HCT116 (cell line): Measurements from ENCODE around the gene SEPTIN5. TPM values are rescaled to one million over a fixed set of nuclear protein-coding genes. Genes with fewer than 3 reads are reported as not detected.

Experiments used
- ATAC-seq: fragments of 200-7000 bp; cut with Tn5 transposase; 2 replicates; pipeline ENCODE4 v1.9.1; 2020; ENCODE audit warnings: mild to moderate bottlenecking, moderate library complexity
- BruUV-seq: library from RNA; stranded (reverse); fragments of 400-500 nt; replicated peaks from 2 replicates; lab custom pipeline; 2021; lab: Mats Ljungman, UMichigan
- CTCF ChIA-PET: fragments of 300-600 bp; sonication (Branson Sonifier 250); formaldehyde crosslinking; loops from one replicate; lab custom pipeline; 2021; ENCODE audit warnings: antibody characterized with exemption; lab: Charles Lee
- POLR2A ChIA-PET: fragments of 300-600, 350-600 bp; sonication (Branson Sonifier 250); formaldehyde crosslinking; loops from one replicate; lab custom pipeline; 2021; ENCODE audit warnings: antibody characterized with exemption; lab: Charles Lee
- RAD21 ChIA-PET, 2 experiments: fragments of 300-600 bp; sonication (Branson Sonifier 250); formaldehyde crosslinking; loops; one replicate each; lab custom pipeline; 2023; ENCODE audit warnings: low total read pairs in 2 of 2; ENCODE audit not compliant: uncharacterized antibody in 2 of 2, unreplicated experiment in 2 of 2, low non-redundant PET in 1 of 2; lab: Charles Lee
- DNase-seq: peaks from one replicate; pipeline ENCODE4 v3.0.0-alpha.2; 2010; ENCODE audit warnings: low read depth, low spot score
- H2AFZ ChIP-seq: fragments of 200-600 bp; shearing (Covaris generic), sonication (generic); 2 replicates; pipeline ENCODE4 v1.6.1; 2017; ENCODE audit warnings: low read depth, mixed run types, mixed read lengths, antibody characterized with exemption, low read length; ENCODE audit not compliant: poor library complexity, severe bottlenecking
- H3K27ac ChIP-seq: 2 replicates; pipeline ENCODE4 v1.5.1; 2012; ENCODE audit warnings: low read depth, low read length
- H3K27me3 ChIP-seq: fragments of 200-600 bp; sonication (generic); 2 replicates; pipeline ENCODE4 v1.6.1; 2016; ENCODE audit warnings: mixed run types, low read length, mixed read lengths; ENCODE audit not compliant: insufficient read depth
- H3K36me3 ChIP-seq, 2 experiments: fragments of 200-500 bp in 1 of 2; fragments of 200-600 bp in 1 of 2; sonication (Bioruptor generic) in 1 of 2; sonication (generic) in 1 of 2; 2 replicates each; pipeline versions ENCODE4 v1.5.1 to v1.6.1; 2014 to 2016; ENCODE audit warnings: low read length in 2 of 2, inconsistent platforms in 1 of 2, mixed read lengths in 1 of 2, mixed run types in 1 of 2; ENCODE audit not compliant: insufficient read depth in 2 of 2, control insufficient read depth in 1 of 2
- H3K4me1 ChIP-seq, 2 experiments: fragments of 200-600 bp in 1 of 2; sonication (generic) in 1 of 2; 2 replicates each; pipeline versions ENCODE4 v1.5.1 to v1.6.1; 2012 to 2017; ENCODE audit warnings: low read length in 2 of 2, inconsistent platforms in 1 of 2, mild to moderate bottlenecking in 1 of 2, mixed read lengths in 1 of 2, mixed run types in 1 of 2, moderate library complexity in 1 of 2; ENCODE audit not compliant: insufficient read depth in 2 of 2, control insufficient read depth in 1 of 2
- H3K4me2 ChIP-seq: fragments of 200-600 bp; sonication (generic); 2 replicates; pipeline ENCODE4 v1.6.1; 2017; ENCODE audit warnings: mixed run types, low read length, mixed read lengths
- H3K4me3 ChIP-seq, 2 experiments: fragments of 200-600 bp in 1 of 2; sonication (generic) in 1 of 2; replicated peaks in 1 of 2; 2 replicates each; pipeline ENCODE4 v1.5.1; 2011 to 2016; ENCODE audit warnings: low read length in 2 of 2, control low read depth in 1 of 2, low read depth in 1 of 2, mild to moderate bottlenecking in 1 of 2, mixed read lengths in 1 of 2, mixed run types in 1 of 2
- H3K79me2 ChIP-seq: fragments of 200-600 bp; sonication (generic); 2 replicates; pipeline ENCODE4 v1.6.1; 2017; ENCODE audit warnings: mild to moderate bottlenecking, mixed run types, low read length, moderate library complexity, mixed read lengths; ENCODE audit not compliant: insufficient read depth
- H3K9ac ChIP-seq: fragments of 200-600 bp; sonication (generic); 2 replicates; pipeline ENCODE4 v1.6.1; 2016; ENCODE audit warnings: low read length, mixed read lengths
- H3K9me2 ChIP-seq: fragments of 200-600 bp; sonication (generic), shearing (Covaris generic); 2 replicates; pipeline ENCODE4 v1.6.1; 2017; ENCODE audit warnings: mixed run types, mild to moderate bottlenecking, moderate library complexity; ENCODE audit not compliant: insufficient read depth
- H3K9me3 ChIP-seq, 2 experiments: fragments of 200-500 bp in 1 of 2; fragments of 200-600 bp in 1 of 2; sonication (Bioruptor generic) in 1 of 2; sonication (generic) in 1 of 2; 2 replicates each; pipeline ENCODE4 v1.6.1; 2014 to 2017; ENCODE audit warnings: low read length in 2 of 2, mixed read lengths in 2 of 2, inconsistent platforms in 1 of 2, low read depth in 1 of 2, mild to moderate bottlenecking in 1 of 2, mixed run types in 1 of 2, moderate library complexity in 1 of 2; ENCODE audit not compliant: control insufficient read depth in 1 of 2, insufficient read depth in 1 of 2
- H4K20me1 ChIP-seq: fragments of 200-600 bp; sonication (generic), shearing (Covaris generic); 2 replicates; pipeline ENCODE4 v1.6.1; 2017; ENCODE audit warnings: mixed run types, mild to moderate bottlenecking, moderate library complexity; ENCODE audit not compliant: insufficient read depth
- CBX3 ChIP-seq: IDR thresholded peaks from 2 replicates; pipeline ENCODE4 v1.6.1; 2012; ENCODE audit warnings: low read depth
- CEBPB ChIP-seq: IDR thresholded peaks from 2 replicates; pipeline ENCODE4 v1.6.1; 2012; ENCODE audit warnings: low read depth
- ELF1 ChIP-seq: IDR thresholded peaks from 2 replicates; pipeline ENCODE4 v1.6.1; 2012; ENCODE audit warnings: low read depth, borderline replicate concordance
- EZH2phosphoT487 ChIP-seq: fragments of 200-600 bp; IDR thresholded peaks from 2 replicates; pipeline ENCODE4 v1.6.1; 2018; ENCODE audit warnings: antibody characterized with exemption, borderline replicate concordance
- FOSL1 ChIP-seq: IDR thresholded peaks from 2 replicates; pipeline ENCODE4 v1.6.1; 2012; ENCODE audit warnings: low read depth
- JUND ChIP-seq: IDR thresholded peaks from 2 replicates; pipeline ENCODE4 v1.6.1; 2012
- POLR2A ChIP-seq: IDR thresholded peaks from 2 replicates; pipeline ENCODE4 v1.7.0; 2011; ENCODE audit warnings: borderline replicate concordance; ENCODE audit not compliant: insufficient read depth, insufficient read length; ENCODE audit errors: extremely low read depth
- POLR2AphosphoS5 ChIP-seq: IDR thresholded peaks from 2 replicates; pipeline ENCODE4 v1.6.1; 2011; ENCODE audit warnings: mild to moderate bottlenecking, low read depth, low read length, moderate library complexity
- SIN3A ChIP-seq: IDR thresholded peaks from 2 replicates; pipeline ENCODE4 v1.6.1; 2012; ENCODE audit warnings: low read depth
- SP1 ChIP-seq: IDR thresholded peaks from 2 replicates; pipeline ENCODE4 v1.6.1; 2012; ENCODE audit warnings: low read depth
- TCF7L2 ChIP-seq: IDR thresholded peaks from 2 replicates; pipeline ENCODE4 v1.7.0; 2011; ENCODE audit warnings: borderline replicate concordance, inconsistent platforms; ENCODE audit not compliant: insufficient read depth, insufficient read length; ENCODE audit errors: extremely low read depth
- ZFX ChIP-seq: fragments of 450-650 bp; IDR thresholded peaks from 2 replicates; pipeline ENCODE4 v1.6.1; 2017
- ZNF274 ChIP-seq: fragments of 200-500 bp; sonication (Bioruptor generic); IDR thresholded peaks from 2 replicates; pipeline ENCODE4 v1.6.1; 2014; ENCODE audit warnings: mild to moderate bottlenecking, low read depth, low read length, inconsistent platforms
- intact Hi-C: fragments of 100-400 bp; cut with micrococcal nuclease; formaldehyde crosslinking; loops from 2 replicates; pipeline ENCODE4 v1.10.0; 2022
- total RNA-seq: library from RNA; stranded (reverse); gene quantifications from one replicate; pipeline ENCODE4 v1.2.1, GENCODE V29; 2021; ENCODE audit not compliant: unreplicated experiment
- TF ChIP-seq, protein P1 (sequence below): IDR thresholded peaks from 2 replicates; pipeline ENCODE4 v1.6.1; 2011; ENCODE audit warnings: mild to moderate bottlenecking, low read length, moderate library complexity; ENCODE audit not compliant: insufficient replicate concordance; ENCODE audit errors: extremely low read depth
- TF ChIP-seq, protein P2 (sequence below): IDR thresholded peaks from 2 replicates; pipeline ENCODE4 v1.6.1; 2012; ENCODE audit warnings: low read depth
- TF ChIP-seq, protein P3 (sequence below): IDR thresholded peaks from 2 replicates; pipeline ENCODE4 v1.6.1; 2012
- TF ChIP-seq, protein P4 (sequence below), 3 experiments: fragments of 200-600 bp in 1 of 3; sonication (generic) in 1 of 3; IDR thresholded peaks in 2 of 3; conservative IDR thresholded peaks in 1 of 3; 2 replicates each; pipeline ENCODE4 v1.5.1; 2012 to 2017; ENCODE audit warnings: low read depth in 2 of 3, low read length in 2 of 3, antibody characterized with exemption in 1 of 3, borderline replicate concordance in 1 of 3, control low read depth in 1 of 3, mild to moderate bottlenecking in 1 of 3, mixed read lengths in 1 of 3, mixed run types in 1 of 3, moderate library complexity in 1 of 3; ENCODE audit not compliant: insufficient read depth in 1 of 3

The SEPTIN5 gene
- total RNA-seq, 1 experiment from 2014 or later, result 9.0 TPM

DNA sequence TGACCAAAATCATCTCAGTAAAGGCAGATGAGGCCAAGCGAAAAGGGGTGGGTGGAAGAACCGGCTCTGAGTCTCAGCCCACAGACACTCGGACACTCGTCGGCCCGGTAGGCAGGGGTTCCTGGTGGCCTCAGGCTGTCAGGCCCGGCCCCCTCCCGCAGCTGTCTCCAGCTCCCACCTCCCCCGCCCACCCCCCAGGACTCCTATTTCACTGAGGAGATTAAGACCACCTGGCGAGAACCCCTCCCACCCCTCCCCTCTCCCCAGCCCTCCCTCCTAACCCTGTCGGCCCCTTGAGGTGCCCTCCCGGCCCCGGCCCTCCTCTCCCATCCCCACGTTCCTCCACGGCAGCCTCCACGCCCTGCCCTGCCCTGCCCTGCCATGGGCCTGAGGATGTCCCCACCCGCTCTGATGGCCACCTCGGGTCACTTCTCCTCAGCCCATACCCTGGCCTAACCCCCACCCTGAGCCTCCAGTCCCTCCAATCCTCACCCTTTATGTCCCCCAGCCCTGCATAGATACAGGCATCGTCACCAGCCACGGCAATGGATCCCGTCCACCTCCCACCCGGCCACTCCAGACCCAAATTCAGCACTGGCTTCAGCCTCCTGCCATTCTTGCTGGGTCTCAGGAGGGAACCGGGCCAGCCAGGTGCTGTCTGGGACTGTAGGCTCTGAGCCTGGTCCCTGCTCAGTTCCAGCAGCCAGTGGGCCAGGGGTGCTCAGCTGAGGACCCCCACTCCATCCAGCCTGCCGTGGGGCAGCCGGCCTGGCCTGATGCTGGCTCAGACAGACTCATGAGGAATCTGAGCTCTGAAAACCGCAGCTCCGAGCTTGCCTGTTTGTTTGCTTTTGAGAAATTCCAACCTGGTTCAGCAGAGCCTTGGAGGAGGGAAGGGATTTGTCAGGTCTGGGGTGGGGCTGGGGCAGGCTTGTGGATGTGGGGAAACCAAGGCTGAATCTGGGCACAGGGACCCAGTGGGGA is 36.5 kb downstream of the SEPTIN5 start:
- RAD21 ChIA-PET, result no interaction called here
- Histone ChIP-seq H3K79me2 (no peaks in the 10 kb centered on the region), H3K9me2 (no peaks in the 10 kb centered on the region), H3K4me1 (no peaks in the 10 kb centered on the region)
- TF ChIP-seq, protein P1, sequence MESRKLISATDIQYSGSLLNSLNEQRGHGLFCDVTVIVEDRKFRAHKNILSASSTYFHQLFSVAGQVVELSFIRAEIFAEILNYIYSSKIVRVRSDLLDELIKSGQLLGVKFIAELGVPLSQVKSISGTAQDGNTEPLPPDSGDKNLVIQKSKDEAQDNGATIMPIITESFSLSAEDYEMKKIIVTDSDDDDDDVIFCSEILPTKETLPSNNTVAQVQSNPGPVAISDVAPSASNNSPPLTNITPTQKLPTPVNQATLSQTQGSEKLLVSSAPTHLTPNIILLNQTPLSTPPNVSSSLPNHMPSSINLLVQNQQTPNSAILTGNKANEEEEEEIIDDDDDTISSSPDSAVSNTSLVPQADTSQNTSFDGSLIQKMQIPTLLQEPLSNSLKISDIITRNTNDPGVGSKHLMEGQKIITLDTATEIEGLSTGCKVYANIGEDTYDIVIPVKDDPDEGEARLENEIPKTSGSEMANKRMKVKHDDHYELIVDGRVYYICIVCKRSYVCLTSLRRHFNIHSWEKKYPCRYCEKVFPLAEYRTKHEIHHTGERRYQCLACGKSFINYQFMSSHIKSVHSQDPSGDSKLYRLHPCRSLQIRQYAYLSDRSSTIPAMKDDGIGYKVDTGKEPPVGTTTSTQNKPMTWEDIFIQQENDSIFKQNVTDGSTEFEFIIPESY, result no peak
- TF ChIP-seq SIN3A (no peak), SP1 (no peak), JUND (no peak), ELF1 (no peak), POLR2AphosphoS5 (no peak), ZFX (no peak), EZH2phosphoT487 (no peak), CEBPB (no peak), FOSL1 (no peak), TCF7L2 (no peak), ZNF274 (no peak), POLR2A (no peak), CBX3 (no peak)
- TF ChIP-seq, protein P2, sequence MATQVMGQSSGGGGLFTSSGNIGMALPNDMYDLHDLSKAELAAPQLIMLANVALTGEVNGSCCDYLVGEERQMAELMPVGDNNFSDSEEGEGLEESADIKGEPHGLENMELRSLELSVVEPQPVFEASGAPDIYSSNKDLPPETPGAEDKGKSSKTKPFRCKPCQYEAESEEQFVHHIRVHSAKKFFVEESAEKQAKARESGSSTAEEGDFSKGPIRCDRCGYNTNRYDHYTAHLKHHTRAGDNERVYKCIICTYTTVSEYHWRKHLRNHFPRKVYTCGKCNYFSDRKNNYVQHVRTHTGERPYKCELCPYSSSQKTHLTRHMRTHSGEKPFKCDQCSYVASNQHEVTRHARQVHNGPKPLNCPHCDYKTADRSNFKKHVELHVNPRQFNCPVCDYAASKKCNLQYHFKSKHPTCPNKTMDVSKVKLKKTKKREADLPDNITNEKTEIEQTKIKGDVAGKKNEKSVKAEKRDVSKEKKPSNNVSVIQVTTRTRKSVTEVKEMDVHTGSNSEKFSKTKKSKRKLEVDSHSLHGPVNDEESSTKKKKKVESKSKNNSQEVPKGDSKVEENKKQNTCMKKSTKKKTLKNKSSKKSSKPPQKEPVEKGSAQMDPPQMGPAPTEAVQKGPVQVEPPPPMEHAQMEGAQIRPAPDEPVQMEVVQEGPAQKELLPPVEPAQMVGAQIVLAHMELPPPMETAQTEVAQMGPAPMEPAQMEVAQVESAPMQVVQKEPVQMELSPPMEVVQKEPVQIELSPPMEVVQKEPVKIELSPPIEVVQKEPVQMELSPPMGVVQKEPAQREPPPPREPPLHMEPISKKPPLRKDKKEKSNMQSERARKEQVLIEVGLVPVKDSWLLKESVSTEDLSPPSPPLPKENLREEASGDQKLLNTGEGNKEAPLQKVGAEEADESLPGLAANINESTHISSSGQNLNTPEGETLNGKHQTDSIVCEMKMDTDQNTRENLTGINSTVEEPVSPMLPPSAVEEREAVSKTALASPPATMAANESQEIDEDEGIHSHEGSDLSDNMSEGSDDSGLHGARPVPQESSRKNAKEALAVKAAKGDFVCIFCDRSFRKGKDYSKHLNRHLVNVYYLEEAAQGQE, result no peak
- TF ChIP-seq, protein P3, sequence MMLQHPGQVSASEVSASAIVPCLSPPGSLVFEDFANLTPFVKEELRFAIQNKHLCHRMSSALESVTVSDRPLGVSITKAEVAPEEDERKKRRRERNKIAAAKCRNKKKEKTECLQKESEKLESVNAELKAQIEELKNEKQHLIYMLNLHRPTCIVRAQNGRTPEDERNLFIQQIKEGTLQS, result no peak
- TF ChIP-seq, protein P4, sequence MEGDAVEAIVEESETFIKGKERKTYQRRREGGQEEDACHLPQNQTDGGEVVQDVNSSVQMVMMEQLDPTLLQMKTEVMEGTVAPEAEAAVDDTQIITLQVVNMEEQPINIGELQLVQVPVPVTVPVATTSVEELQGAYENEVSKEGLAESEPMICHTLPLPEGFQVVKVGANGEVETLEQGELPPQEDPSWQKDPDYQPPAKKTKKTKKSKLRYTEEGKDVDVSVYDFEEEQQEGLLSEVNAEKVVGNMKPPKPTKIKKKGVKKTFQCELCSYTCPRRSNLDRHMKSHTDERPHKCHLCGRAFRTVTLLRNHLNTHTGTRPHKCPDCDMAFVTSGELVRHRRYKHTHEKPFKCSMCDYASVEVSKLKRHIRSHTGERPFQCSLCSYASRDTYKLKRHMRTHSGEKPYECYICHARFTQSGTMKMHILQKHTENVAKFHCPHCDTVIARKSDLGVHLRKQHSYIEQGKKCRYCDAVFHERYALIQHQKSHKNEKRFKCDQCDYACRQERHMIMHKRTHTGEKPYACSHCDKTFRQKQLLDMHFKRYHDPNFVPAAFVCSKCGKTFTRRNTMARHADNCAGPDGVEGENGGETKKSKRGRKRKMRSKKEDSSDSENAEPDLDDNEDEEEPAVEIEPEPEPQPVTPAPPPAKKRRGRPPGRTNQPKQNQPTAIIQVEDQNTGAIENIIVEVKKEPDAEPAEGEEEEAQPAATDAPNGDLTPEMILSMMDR (IDR thresholded peaks at IDR 0.05 in 2 of 3, conservative IDR thresholded peaks at IDR 0.05 in 1 of 3; ENCODE audit: borderline replicate concordance in 1 of 3, insufficient read depth in 1 of 3, low read depth in 2 of 3, low read length in 2 of 3), result no peak
- TF ChIP-seq, all 23 proteins: peak for 0
- no peak for DNase-seq
- H3K36me3 ChIP-seq, result no peaks in the 10 kb centered on the region
- intact Hi-C loops, result no loop called here
- H3K27ac ChIP-seq, result no peak overlapping the region
- H3K9ac ChIP-seq, result no peak overlapping the region
- no peaks in the 10 kb centered on the region for H3K9me3 ChIP-seq
- no peak for ATAC-seq
- ChIA-PET POLR2A (no interaction called here), CTCF (interaction anchor here (1.0 kb wide), 1 partner anchor 21 kb away, joined by 3 read pairs; no protein-coding TSS in a partner anchor)
- no peaks in the 10 kb centered on the region for H3K27me3 ChIP-seq
- H3K4me3 ChIP-seq, result no peak overlapping the region
- no peak overlapping the region for H2AFZ ChIP-seq
- H4K20me1 ChIP-seq, result no peaks in the 10 kb centered on the region
- BruUV-seq, result no TSS peak
- H3K4me2 ChIP-seq, result no peak overlapping the region
